Activated effector memory CD4-positive, alpha-beta T cell treated with anti-CD3 and anti-CD28 coated beads, Interleukin-2, amount 50 U/mL, for 16 hours (primary cell): ENCODE measurements around the gene SMTNL2.
"Not testable (repeated sequence)": the region's sequence is repeated elsewhere in the genome, so short reads cannot be mapped to it uniquely, and the experiment has no call there.

ENCODE experiments used
- DNase-seq: peaks from one replicate; pipeline ENCODE4 v3.0.0-alpha.2; 2020

Gene SMTNL2

GRCh38 chr17:4560837-4561256 is 23.5 kb upstream of the SMTNL2 start:
- DNase-seq, result no peak

GRCh38 chr17:4562015-4562969 is 22.0 kb upstream of the SMTNL2 start:
- no peak for DNase-seq

GRCh38 chr17:4565209-4566141 is 18.9 kb upstream of the SMTNL2 start:
- DNase-seq, result peak; percentile 80

GRCh38 chr17:4566785-4567184 is 17.5 kb upstream of the SMTNL2 start:
- DNase-seq, result peak; percentile 71

GRCh38 chr17:4569591-4569990 is 14.7 kb upstream of the SMTNL2 start:
- DNase-seq, result no peak

GRCh38 chr17:4572131-4572530 is 12.2 kb upstream of the SMTNL2 start:
- no peak for DNase-seq

- DNase-seq, result no peak
Measured at GRCh38 chr17:4573115-4573514, 11.2 kb upstream of the SMTNL2 start.

- peak; percentile 89 for DNase-seq
Measured at GRCh38 chr17:4573669-4574068, 10.7 kb upstream of the SMTNL2 start.

- DNase-seq, result no peak
Measured at GRCh38 chr17:4574448-4575045, 9.8 kb upstream of the SMTNL2 start.

- DNase-seq, result no peak
Measured at GRCh38 chr17:4576161-4576558, 8.2 kb upstream of the SMTNL2 start.

GRCh38 chr17:4576729-4577322 is 7.5 kb upstream of the SMTNL2 start:
- no peak for DNase-seq

- DNase-seq, result no peak
Measured at GRCh38 chr17:4577386-4577993, 6.8 kb upstream of the SMTNL2 start.

- DNase-seq, result not testable (repeated sequence)
Measured at GRCh38 chr17:4578349-4578748, 6.0 kb upstream of the SMTNL2 start.

GRCh38 chr17:4579678-4580077 is 4.7 kb upstream of the SMTNL2 start:
- no peak for DNase-seq

- no peak for DNase-seq
Measured at GRCh38 chr17:4580291-4580690, 4.0 kb upstream of the SMTNL2 start.

GRCh38 chr17:4582101-4582501 is 2.2 kb upstream of the SMTNL2 start:
- no peak for DNase-seq

GRCh38 chr17:4582691-4583090 is 1.6 kb upstream of the SMTNL2 start:
- no peak for DNase-seq

- no peak for DNase-seq
Measured at GRCh38 chr17:4583206-4583605, 1.1 kb upstream of the SMTNL2 start.

- DNase-seq, result no peak
Measured at GRCh38 chr17:4583782-4584100, 588 bp upstream of the SMTNL2 start.

GRCh38 chr17:4584917-4585637 is 748 bp downstream of the SMTNL2 start:
- DNase-seq, result no peak

GRCh38 chr17:4585638-4585994 is 1.3 kb downstream of the SMTNL2 start:
- no peak for DNase-seq

- no peak for DNase-seq
Measured at GRCh38 chr17:4586043-4586442, 1.7 kb downstream of the SMTNL2 start.
